Keratinocyte (primary cell): ENCODE data around the gene GLIS2. TPM values are rescaled to one million over a fixed set of nuclear protein-coding genes. Genes with fewer than 3 reads are reported as not detected.
A peak's percentile ranks its signal among the peaks of the same experiment; 100 is the strongest.

Experiments
- DNase-seq: peaks from one replicate; pipeline ENCODE4 v3.0.0-alpha.2; 2011; ENCODE audit warnings: low read depth, missing footprints, low spot score
- FAIRE-seq: peaks from 2 replicates; lab custom pipeline; 2011; peaks lifted over from hg19 to GRCh38; lab: Jason Lieb, UNC
- H2AFZ ChIP-seq: 2 replicates; pipeline ENCODE4 v1.6.0; 2012; ENCODE audit warnings: low read length, control low read depth, inconsistent platforms; ENCODE audit not compliant: control insufficient read depth
- H3K27ac ChIP-seq: 2 replicates; pipeline ENCODE4 v1.5.1; 2011; ENCODE audit warnings: low read length; ENCODE audit not compliant: control insufficient read depth, insufficient read depth
- H3K27me3 ChIP-seq: 3 replicates; pipeline ENCODE4 v1.6.0; 2011; ENCODE audit warnings: low read length; ENCODE audit not compliant: control insufficient read depth, insufficient read depth; ENCODE audit errors: extremely low read depth
- H3K36me3 ChIP-seq, 2 experiments: 2 replicates in 1 of 2; 3 replicates in 1 of 2; pipeline ENCODE4 v1.5.1; 2011; ENCODE audit warnings: low read length in 2 of 2, mild to moderate bottlenecking in 1 of 2; ENCODE audit not compliant: control insufficient read depth in 2 of 2, insufficient read depth in 2 of 2; ENCODE audit errors: extremely low read depth in 1 of 2
- H3K4me1 ChIP-seq: 3 replicates; pipeline ENCODE4 v1.5.1; 2011; ENCODE audit warnings: low read length; ENCODE audit not compliant: control insufficient read depth, insufficient read depth; ENCODE audit errors: extremely low read depth
- H3K4me2 ChIP-seq: 3 replicates; pipeline ENCODE4 v1.6.0; 2011; ENCODE audit warnings: low read depth, low read length; ENCODE audit not compliant: control insufficient read depth, insufficient read depth; ENCODE audit errors: extremely low read depth
- H3K4me3 ChIP-seq, 3 experiments: fragments of 200-600 bp in 1 of 3; sonication (generic) in 1 of 3; 2 replicates in 2 of 3; 3 replicates in 1 of 3; pipeline ENCODE4 v1.5.1; 2011 to 2016; ENCODE audit warnings: low read length in 3 of 3, mild to moderate bottlenecking in 3 of 3, control low read depth in 2 of 3, inconsistent platforms in 1 of 3, low read depth in 1 of 3, mixed read lengths in 1 of 3, mixed run types in 1 of 3, moderate library complexity in 1 of 3; ENCODE audit not compliant: control insufficient read depth in 2 of 3, insufficient read depth in 2 of 3; ENCODE audit errors: extremely low read depth in 1 of 3
- H3K79me2 ChIP-seq: 2 replicates; pipeline ENCODE4 v1.6.0; 2012; ENCODE audit warnings: low read length; ENCODE audit not compliant: control insufficient read depth, insufficient read depth
- H3K9ac ChIP-seq: 3 replicates; pipeline ENCODE4 v1.6.0; 2011; ENCODE audit warnings: low read length; ENCODE audit not compliant: control insufficient read depth, insufficient read depth; ENCODE audit errors: extremely low read depth
- H3K9me1 ChIP-seq: 3 replicates; pipeline ENCODE4 v1.6.0; 2011; ENCODE audit warnings: low read length; ENCODE audit not compliant: control insufficient read depth, insufficient read depth; ENCODE audit errors: extremely low read depth
- H3K9me3 ChIP-seq: 2 replicates; pipeline ENCODE4 v1.5.1; 2012; ENCODE audit warnings: low read depth, low read length; ENCODE audit not compliant: control insufficient read depth
- H4K20me1 ChIP-seq: 3 replicates; pipeline ENCODE4 v1.6.0; 2011; ENCODE audit warnings: low read length; ENCODE audit not compliant: control insufficient read depth, insufficient read depth; ENCODE audit errors: extremely low read depth
- EZH2 ChIP-seq: IDR thresholded peaks from one replicate; pipeline ENCODE4 v1.6.1; 2012; ENCODE audit warnings: inconsistent platforms, mild to moderate bottlenecking, low read length, moderate library complexity
- dilution Hi-C: fragments of 300-500 bp; cut with MboI; formaldehyde crosslinking; loops from one replicate; pipeline ENCODE4 v1.7.0; 2020; ENCODE audit warnings: low sequenced_read_pairs; ENCODE audit not compliant: extremely low pct_ligation_motif_present
- polyA plus RNA-seq, 5 experiments: library from polyadenylated mRNA; depleted of rRNA in 3 of 5; stranded (reverse) in 3 of 5; stranded (forward) in 1 of 5; unstranded in 1 of 5; fragments of >200 nt; gene quantifications; 1 replicate in 1 of 5; 2 replicates in 3 of 5; 3 replicates in 1 of 5; pipeline versions ENCODE4 v1.2.1 to v1.2.3, GENCODE V29; 2011 to 2012; ENCODE audit warnings: missing spikeins in 2 of 5, low read depth in 1 of 5, low replicate concordance in 1 of 5
- TF ChIP-seq, protein P1 (sequence below), 3 experiments: IDR thresholded peaks in 1 of 3; conservative IDR thresholded peaks in 1 of 3; optimal IDR thresholded peaks in 1 of 3; 2 replicates in 2 of 3; 3 replicates in 1 of 3; pipeline versions ENCODE3 to v1.5.1; 2011; ENCODE audit warnings: low read length in 3 of 3, mild to moderate bottlenecking in 3 of 3, moderate library complexity in 2 of 3, control low read depth in 1 of 3, inconsistent platforms in 1 of 3; ENCODE audit not compliant: insufficient read depth in 2 of 3; ENCODE audit errors: extremely low read depth in 1 of 3

GLIS2 gene
- polyA plus RNA-seq, 1 donor (not counting 4 experiments of a cell fraction or from before 2014, with no cell fraction given): 0.63 TPM

DNA sequence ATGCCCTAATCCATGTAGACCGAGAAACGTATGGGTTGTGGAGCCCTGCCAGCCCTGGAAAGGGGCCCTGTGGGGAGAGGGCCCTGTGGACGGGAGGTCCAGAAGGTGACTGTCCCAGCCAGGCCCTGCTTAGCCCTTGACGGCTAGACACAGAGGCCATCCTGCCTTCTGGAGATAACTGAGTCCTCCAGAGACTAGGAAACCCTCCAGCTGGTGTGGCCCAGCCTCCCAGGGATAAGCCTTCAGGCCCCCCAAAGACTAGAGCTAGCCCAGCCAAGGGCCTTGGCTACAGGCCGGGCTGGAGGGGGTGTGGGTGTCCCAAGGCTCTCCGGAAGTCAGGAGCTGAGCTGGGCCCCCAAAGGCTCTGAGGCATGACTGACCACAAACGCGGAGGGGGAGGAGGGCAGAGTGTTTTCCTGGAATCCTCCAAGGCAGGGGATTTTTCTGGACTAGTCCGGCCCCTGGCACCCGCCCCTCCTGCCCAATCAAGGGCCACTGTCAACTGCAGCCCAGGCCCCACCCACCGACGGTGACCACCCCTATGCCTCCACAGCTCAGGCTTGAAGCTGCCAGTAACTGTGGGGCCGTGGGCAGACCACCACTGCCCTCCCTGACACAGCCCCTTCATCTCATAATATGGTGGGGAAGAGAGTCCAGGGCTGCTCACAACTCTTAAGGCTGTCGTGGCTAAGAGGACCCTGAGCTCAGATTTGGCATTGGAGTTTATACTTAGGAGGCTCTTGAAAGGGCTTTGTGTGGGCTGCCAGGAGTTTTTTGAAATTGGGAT is 54.9 kb downstream of the GLIS2 start:
- DNase-seq (no peak), FAIRE-seq (no peak)
- Histone ChIP-seq H3K4me3 (no peak overlapping the region), H3K79me2 (no peaks in the 10 kb centered on the region), H3K9ac (no peak overlapping the region), H3K9me1 (peaks cover 3% of the 10 kb centered on the region), H3K4me1 (peaks cover 37% of the 10 kb centered on the region), H3K27ac (no peak overlapping the region), H3K9me3 (no peaks in the 10 kb centered on the region), H3K27me3 (no peaks in the 10 kb centered on the region), H4K20me1 (peaks cover 3% of the 10 kb centered on the region), H2AFZ (no peak overlapping the region), H3K36me3 (no peaks in the 10 kb centered on the region), H3K4me2 (no peak overlapping the region)
- TF ChIP-seq EZH2: no peak
- TF ChIP-seq, protein P1, sequence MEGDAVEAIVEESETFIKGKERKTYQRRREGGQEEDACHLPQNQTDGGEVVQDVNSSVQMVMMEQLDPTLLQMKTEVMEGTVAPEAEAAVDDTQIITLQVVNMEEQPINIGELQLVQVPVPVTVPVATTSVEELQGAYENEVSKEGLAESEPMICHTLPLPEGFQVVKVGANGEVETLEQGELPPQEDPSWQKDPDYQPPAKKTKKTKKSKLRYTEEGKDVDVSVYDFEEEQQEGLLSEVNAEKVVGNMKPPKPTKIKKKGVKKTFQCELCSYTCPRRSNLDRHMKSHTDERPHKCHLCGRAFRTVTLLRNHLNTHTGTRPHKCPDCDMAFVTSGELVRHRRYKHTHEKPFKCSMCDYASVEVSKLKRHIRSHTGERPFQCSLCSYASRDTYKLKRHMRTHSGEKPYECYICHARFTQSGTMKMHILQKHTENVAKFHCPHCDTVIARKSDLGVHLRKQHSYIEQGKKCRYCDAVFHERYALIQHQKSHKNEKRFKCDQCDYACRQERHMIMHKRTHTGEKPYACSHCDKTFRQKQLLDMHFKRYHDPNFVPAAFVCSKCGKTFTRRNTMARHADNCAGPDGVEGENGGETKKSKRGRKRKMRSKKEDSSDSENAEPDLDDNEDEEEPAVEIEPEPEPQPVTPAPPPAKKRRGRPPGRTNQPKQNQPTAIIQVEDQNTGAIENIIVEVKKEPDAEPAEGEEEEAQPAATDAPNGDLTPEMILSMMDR (optimal IDR thresholded peaks at IDR 0.05 in 1 of 3, IDR thresholded peaks at IDR 0.05 in 1 of 3, conservative IDR thresholded peaks at IDR 0.05 in 1 of 3; ENCODE audit: extremely low read depth in 1 of 3, insufficient read depth in 2 of 3, low read length in 3 of 3): no peak
- dilution Hi-C loops: no loop called here

DNA sequence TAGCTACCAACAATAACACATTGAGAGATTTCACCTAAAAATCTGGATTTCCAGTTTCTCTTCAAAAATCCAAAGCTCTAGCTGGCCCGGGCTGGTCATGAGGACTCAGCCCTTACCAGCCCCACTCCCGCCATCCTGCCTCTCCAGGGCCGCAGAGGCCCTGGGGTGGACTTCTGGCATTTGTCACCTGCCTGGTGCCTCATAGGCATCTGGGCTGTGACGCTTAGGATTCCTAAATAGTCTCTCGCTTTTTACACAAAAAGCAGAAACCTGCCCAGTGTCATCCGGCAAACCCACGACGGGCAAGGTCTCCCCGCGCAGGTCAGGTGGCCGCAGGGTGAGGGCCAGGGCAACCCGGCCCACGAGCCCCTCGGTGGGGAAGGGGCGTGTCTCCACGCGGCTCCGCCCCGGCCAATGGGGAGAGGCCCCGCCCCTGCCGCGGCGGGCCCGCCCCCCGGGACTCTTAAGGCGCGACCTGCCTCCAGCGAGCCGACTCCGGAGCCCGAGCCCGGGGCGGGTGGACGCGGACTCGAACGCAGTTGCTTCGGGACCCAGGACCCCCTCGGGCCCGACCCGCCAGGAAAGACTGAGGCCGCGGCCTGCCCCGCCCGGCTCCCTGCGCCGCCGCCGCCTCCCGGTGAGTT is 55.6 kb downstream of the GLIS2 start, which contains the start of gene VASN:
Gene VASN, plus strand, starts transcription at position 492 of the 644 bp plus-strand sequence. CDS start 9,030 bp downstream, outside the sequence.
- dilution Hi-C loops: no loop called here
- no peak for FAIRE-seq

More for the DNA sequence above, 55.6 kb downstream of the GLIS2 start, which contains the start of gene VASN:
- DNase-seq: no peak
- H3K9ac ChIP-seq: peak within 1 kb of the TSS; percentile 44
- H3K4me3 ChIP-seq: peak within 1 kb of the TSS; percentile 35 to 65 (median 56)
- H3K27ac ChIP-seq: no peak within 1 kb of the TSS
- no peaks in the 10 kb centered on the region for H3K79me2 ChIP-seq
- no peaks in the 10 kb centered on the region for H3K36me3 ChIP-seq
- no peaks in the 10 kb centered on the region for H3K9me3 ChIP-seq
- H3K4me1 ChIP-seq: peaks cover 37% of the 10 kb centered on the region
- peaks cover 3% of the 10 kb centered on the region for H4K20me1 ChIP-seq
- no peaks in the 10 kb centered on the region for H3K27me3 ChIP-seq
- peaks cover 3% of the 10 kb centered on the region for H3K9me1 ChIP-seq
- no peak for TF ChIP-seq EZH2
- TF ChIP-seq, protein P1 (optimal IDR thresholded peaks at IDR 0.05 in 1 of 3, IDR thresholded peaks at IDR 0.05 in 1 of 3, conservative IDR thresholded peaks at IDR 0.05 in 1 of 3; ENCODE audit: extremely low read depth in 1 of 3, insufficient read depth in 2 of 3, low read length in 3 of 3): no peak
- H2AFZ ChIP-seq: no peak within 1 kb of the TSS
- peak within 1 kb of the TSS; percentile 80 for H3K4me2 ChIP-seq
